GM18507 (cell line): ENCODE data around the gene NCOR1.
"Not testable (repeated sequence)": the region's sequence is repeated elsewhere in the genome, so short reads cannot be mapped to it uniquely, and the experiment has no call there.

Source experiments
- DNase-seq: peaks from one replicate; pipeline ENCODE4 v3.0.0; 2011; ENCODE audit warnings: low read depth; ENCODE audit not compliant: insufficient read length; ENCODE audit errors: extremely low spot score
- FAIRE-seq: peaks from 2 replicates; lab custom pipeline; 2011; peaks lifted over from hg19 to GRCh38; lab: Jason Lieb, UNC

The NCOR1 gene

DNA sequence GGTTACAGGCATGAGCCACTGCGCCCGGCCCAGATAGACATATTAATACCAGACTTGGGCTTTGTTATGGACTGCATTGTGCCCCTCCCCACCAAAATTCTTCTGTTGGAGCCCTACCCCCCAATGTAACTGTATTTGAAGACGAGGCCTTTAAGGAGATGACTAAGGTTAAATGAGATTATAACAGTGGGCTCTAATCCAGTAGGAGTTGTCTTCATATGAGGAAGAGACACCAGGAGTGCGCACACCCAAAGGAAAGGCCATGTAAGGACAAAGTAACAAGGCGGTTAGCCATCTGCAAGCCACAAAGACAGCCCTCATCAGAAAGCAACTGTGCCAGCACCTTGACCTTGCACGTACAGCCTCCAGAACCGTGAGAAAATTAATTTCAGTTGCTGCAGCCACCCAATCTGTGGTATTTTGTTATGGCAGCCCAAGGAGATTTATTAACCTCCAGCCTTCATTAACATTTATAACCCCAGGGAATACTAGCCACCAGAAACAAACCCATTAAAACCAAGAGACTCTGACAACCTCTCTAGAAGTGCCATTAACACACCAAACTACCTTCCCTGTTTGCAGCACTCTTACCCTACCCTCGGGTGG, 108.1 kb downstream of the NCOR1 start:
- DNase-seq (no peak), FAIRE-seq (no peak)

DNA sequence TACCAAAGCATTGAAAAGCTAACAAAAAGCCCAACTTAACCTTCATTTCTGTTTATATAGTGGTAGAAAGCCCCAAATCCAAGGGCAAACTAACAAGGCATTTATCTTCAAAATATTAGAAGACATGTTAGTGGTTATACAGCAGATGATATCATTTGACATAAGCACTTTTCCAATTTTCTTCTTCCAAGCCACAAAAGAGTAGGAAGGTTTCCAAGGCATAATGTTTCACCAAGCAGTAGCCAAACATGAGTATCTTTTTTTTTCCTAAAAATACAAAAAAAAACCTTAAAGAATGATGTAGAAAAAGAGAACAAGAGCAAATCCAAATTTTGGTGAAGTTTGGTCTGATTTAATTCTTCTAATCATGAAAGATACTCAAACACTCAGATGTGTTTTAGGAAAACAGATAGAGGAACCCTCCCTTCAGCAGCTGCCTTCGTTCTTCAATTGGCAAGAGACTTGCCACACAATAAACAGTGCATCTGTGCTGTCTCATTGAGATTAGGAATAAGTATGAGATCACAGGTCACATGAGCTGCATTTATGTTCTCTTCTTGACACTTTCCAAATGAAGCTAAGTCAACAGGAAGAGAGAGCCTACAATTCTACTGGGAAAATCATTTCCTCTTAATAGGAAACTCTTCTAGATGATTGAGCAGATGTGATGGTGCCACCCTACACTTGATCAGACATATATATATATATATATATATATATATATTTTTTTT, 109.0 kb downstream of the NCOR1 start:
- no peak for DNase-seq
- FAIRE-seq, result no peak

DNA sequence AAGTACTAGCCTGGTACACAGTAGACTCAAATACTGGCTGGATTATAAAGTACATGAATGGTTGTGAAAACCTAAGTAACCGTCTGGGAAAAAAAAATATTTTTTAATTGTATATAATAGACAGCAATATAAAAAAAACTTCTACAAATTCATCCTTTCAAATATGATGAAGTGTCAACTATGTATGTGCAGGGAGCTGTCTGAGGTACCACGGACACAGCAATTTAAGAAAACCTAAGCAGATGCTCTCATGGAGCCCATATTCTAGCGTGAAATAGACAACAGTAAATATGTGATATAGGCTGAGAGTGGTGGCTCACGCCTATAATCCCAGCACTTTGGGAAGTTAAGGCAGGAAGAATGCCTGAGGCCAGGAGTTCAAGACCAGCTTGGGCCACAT, 111.1 kb downstream of the NCOR1 start:
- FAIRE-seq (no peak), DNase-seq (no peak)

DNA sequence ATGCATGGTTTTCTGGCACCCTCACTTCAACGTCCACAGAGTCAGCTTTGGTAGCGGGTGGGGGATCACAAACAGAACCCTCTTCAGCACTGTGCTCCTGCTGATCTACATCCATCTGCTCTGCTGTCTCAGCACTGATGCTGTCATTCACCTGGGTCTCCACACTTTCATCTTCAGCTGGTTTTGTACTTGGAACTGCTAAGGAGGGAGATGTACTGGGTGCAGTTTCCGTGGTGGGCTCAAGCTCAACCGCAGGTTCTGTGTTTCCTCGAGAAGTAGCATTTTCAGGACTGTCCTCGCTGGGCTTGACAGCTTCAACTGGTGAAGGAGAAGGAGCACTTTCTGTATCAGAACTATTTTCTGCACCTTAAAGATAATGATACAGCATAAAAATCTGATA, 113.9 kb downstream of the NCOR1 start:
- DNase-seq (no peak), FAIRE-seq (no peak)

DNA sequence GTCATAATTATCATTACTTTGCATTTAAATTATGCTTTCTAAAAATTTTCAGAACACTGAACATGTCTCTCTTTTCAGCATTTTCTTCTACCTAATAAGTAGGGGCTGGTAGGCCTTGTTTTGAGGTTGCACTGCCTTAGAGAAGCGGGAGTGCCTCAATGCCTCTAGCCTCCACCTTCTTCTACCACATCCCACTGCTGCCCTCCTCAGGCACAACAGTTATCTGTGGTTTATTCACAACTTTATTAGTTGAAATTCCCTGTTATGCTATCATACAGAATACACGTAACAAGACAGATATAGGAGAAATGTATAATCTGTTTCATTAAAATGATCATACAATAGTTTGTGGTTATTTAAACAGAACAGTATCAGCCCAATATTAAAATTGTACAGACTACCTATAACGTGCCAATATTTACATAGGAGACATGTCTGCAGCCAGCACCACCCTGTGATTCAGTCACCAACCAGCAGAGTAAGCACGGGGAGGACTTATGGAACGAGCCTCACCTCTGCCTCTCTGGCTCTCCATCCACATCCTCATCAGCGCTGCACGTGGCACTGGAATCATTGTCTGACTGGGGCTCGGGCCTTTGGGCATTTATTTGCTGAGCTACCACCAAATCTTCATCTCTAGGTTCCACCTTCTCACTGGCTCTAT, 114.5 kb downstream of the NCOR1 start:
- DNase-seq, result no peak
- FAIRE-seq, result no peak

DNA sequence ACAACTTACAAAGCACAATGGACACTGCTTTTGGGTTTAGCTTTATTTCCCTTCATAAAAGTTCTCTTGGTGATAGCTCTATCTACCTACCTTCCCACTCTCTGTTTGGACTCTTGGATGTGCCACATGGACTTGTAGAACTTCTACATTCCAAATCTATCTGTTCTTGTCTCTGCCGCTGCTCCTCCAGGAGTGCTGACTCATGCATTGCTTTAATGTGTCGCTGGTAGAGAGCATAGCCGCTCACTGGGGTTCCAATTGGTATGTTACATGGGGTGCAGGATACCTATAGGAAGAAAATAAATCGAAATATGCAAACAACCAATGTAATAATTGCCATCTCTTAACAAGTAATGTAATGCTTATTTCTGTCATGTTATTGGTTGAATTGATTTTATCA, 123.6 kb downstream of the NCOR1 start:
- FAIRE-seq, result no peak
- no peak for DNase-seq

DNA sequence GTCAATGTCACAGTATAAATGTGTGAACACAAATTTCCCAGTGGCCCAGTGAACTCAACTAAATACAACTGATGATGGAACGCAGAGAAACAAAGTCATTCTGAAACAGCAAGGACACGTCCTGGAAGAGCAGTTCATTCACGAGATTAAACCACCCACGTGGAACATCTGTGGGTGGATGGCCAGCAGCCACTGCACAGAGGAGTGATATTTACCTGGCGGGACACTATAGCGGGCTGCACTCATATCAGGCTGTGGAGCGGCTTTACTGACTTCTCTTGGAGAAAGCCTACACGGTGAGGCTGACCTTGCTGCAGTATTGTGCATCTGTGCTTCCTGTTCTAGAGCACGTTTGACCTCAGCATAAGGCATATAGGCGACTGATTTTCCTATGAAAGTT, 128.4 kb downstream of the NCOR1 start:
- no peak for FAIRE-seq
- no peak for DNase-seq

DNA sequence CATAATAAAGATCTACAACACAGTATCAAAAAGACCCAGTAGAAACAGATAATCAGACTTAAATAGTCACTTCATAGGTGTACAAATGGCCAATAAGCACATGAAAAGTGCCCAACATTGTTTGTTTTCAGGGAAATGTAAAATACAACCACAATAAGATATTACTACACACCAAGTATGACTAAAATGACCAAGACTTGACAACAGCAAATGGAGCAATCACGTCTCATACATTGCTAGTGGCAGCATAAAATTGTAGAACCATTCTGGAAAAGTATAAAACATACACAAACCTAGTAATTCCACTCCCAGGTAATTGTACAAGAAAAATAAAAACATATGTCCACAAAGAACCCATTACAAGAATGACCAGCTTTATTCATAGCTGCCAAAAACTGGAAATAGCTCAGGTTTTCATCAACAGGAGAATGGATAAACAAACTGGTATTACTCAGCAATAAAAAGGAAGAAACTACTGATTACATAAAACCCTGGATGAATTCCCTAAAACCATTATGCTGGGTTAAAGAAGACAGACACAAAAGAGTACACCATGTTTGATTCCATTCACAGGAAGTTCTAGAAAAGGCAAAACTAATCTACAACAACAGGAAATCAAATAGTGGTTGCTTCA, 130.2 kb downstream of the NCOR1 start:
- FAIRE-seq (peak; percentile 24), DNase-seq (no peak)

DNA sequence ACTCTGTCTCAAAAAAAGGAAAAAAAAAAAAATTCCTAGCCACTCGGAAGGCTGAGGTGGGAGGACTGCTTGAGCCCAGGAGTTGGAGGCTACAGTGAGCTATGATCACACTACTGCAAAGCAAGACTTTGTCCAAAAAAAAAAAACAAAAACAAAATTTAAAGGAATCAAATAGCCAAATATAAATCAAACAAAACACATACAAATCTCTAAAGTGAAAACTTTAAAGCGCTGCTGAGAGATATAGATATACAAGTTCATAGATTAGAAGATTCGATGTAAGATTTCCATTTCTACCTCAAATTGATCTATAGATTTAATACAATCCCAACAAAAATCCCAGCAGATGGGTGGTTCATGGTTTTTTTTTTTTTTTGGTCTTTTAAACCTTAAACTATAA, 132.1 kb downstream of the NCOR1 start:
- FAIRE-seq, result no peak
- no peak for DNase-seq

DNA sequence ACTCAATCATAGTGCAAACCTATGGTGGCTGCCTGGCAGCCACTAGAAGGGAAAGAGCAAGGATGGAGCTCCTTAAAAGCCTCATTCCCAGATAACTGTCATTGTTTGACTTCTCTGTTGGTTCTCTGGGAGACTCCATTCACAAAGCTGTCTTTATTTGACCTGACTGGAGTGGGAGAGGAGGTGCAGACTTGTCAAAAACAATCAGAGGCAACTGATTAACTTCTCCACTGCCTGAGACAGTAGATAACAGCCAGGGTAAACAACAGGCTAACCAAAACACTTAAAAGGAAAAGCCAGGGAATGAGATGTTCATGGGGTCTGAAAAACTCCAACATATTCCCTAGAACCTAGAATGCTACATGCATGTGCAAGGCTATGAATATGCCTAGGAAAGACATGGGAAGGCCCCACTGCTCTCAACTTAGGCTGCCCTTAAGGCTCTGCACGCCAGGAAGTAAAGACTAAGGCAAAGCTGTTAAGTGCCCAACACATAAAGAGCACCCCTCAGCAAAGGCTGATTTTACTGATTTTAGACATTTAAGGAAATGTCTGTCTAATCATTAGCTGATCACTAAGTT, 133.7 kb downstream of the NCOR1 start:
- DNase-seq (no peak), FAIRE-seq (no peak)

DNA sequence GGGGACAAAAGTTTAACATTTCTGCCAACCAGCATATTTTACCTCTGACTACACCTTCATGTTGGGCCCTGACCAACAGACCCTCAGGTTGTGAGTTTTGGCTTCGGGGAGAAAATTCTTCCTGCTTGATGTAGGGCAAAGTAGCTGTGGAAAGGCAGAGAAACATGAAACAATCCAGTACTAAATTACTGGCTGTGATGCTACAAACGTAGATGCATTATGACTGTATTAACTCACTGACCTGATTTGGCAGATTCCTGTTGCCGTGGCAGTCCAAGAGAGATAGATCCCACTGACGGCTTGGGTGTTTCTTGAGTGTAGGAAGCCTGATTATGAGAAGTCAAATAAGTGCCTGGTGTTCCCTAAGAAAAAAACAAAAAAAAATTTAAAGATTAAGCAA, 135.0 kb downstream of the NCOR1 start:
- FAIRE-seq, result no peak
- no peak for DNase-seq

DNA sequence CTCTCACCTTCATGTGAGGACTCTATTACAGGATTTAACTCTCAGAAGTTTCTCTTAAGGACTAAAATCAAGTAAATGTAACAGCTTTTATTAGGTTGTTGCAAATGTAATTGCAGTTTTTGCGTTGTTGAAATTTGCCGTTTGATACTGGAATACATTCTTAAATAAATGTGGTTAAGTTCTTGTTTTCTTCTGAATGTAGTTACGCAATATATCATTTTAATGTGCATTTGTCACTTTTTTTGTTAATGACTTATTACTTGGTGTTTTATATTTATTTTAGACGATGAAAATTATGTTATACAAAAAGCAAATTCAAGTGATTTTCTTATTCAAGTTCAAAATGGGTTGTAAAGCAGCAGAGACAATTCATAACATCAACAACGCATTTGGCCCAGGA, 139.4 kb downstream of the NCOR1 start:
- DNase-seq (no peak), FAIRE-seq (peak; percentile 24)

DNA sequence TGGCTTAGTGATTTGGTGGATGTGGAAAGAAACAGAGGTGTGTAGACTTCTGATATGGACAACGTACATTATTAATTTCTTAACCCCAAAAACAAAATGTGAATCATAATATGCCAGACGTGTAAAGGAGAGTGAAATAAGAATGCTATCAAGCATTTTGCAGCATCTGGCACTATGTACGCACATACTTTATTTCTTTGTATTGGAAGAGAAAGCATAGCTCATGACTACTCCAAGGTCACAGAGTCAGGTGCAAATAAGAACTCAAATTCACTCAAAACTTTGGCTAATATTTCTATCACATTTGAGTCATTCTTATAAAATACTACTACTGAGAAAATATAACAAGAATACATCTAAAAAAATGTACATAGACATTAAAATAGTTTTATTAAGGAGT, 140.9 kb downstream of the NCOR1 start:
- FAIRE-seq, result no peak
- no peak for DNase-seq

DNA sequence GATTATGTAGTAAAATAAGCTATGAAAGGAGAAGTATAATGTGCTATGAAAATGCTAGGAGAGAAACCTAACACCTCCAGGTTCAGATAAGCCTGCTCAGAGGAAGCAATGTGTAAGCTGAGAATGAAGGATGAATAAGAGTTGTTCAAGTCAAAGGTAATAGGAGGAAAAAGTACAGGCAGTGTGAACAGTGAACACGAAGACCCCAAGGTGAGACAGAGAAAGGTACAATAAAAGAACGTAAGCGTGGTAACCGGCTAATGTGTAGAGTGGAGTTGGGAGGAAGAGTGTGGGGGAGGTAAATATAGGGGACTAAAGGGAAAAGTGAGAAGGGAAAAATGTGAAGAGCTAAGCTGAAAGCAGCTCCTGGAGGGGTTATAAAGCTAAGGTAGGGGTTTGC, 141.5 kb downstream of the NCOR1 start:
- FAIRE-seq, result no peak

DNA sequence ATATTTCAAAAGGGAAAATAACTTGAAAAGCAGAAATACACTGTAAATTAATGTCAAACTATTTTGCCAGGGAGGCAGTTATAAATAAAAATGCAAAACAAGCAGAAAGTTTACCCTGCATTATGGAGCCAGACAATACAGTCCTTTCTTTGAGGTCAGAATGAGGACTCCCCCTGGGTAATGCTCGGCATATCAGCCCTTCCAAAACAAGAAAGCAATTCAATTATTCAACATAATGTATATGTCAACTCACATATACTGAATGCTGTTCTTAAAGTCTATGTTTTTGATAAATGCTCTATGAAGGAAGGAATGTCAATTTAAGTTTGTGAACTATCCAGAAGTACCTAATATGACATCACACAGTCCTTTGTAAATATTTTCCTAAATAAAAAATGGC, 143.3 kb downstream of the NCOR1 start:
- DNase-seq (no peak), FAIRE-seq (no peak)

More for the DNA sequence above, 141.5 kb downstream of the NCOR1 start:
- DNase-seq, result no peak

DNA sequence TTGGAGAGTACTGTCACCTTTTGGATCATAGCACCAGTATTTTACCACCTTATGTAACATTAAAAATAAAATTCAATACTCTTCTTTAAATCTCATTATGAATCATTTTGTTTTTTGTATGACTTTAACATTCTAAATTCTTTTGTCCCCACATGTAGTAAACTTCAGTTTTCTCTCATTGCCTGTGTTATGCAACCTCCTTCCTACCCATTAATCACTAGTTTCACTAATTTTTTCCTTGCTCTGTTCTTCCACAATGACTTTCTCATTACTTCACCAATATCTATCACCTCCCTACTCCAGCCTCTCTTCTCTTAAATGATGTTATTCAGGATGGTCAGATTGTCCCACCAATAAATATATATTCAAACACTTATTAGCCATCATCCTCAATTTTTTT, 147.0 kb downstream of the NCOR1 start:
- no peak for DNase-seq
- no peak for FAIRE-seq

DNA sequence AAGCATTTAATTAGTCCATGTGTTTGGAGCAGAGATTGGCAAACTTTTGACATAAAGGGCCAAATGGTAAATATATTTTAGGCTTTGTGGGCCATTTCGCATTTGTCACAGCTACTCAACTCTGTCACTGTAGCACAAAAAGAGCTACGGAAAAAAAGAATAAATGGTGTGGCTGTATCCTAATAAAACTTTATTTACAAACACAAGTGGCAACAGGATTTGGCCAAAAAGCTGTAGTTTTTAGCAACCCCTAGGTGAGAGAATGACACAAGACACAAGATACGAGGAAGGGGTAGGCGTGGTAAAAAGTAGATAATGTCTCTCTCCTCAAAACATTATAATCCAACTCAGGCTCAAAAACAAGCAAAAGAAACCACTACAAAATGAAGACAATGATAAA, 149.2 kb downstream of the NCOR1 start:
- FAIRE-seq (no peak), DNase-seq (no peak)

DNA sequence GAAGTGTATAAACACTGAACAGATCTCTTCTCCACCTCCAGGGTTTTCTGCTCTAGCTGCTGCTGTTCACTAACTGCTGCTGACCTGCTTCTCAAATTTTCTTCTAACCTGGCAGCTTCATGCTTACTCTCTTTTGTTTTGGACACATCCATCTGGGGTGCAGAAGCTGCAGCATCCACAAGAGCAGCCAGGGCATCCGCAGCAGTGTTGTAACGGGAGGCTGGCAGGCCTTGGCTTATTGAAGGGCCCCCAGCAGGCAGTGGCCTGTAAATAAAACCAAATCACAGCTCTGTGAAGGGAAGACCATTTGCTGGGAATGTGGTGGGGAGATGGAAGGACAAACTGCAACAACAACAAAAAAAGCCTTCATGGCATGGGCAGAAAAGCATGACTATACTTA, 153.7 kb downstream of the NCOR1 start:
- FAIRE-seq (no peak), DNase-seq (no peak)

DNA sequence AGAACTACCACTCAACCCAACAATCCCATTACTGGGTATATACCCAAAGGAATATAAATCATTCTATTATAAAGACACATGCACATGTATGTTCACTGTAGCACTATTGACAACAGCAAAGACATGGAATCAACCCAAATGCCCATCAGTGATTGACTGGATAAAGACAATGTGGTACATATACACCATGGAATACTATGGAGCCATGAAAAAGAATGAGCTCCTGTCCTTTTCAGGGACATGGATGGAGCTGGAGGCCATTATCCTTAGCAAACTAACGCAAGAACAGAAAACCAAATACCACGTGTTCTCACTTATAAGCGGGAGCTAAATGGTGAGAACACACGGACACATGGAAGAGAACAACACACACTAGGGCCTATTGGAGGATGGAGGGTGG, 160.2 kb downstream of the NCOR1 start:
- not testable (repeated sequence) for DNase-seq, FAIRE-seq

DNA sequence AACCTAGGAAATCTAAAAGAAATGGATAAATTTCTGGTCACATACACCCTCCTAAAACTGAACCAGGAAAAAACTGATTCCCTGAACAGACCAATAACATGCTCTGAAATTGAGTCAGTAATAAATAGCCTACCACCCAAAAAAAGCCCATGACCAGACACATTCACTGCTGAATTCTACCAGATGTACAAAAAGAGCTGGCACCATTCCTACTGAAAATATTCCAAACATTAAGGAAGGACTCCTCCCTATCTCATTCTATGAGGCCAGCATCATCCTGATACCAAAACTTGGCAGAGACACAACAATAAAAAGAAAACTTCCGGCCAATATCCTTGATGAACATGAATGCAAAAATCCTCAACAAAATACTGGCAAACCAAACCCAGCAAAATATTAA, 162.8 kb downstream of the NCOR1 start:
- FAIRE-seq (no peak), DNase-seq (no peak)
